ENCODE measurements around the gene LAMA4.

Gene LAMA4

DNA sequence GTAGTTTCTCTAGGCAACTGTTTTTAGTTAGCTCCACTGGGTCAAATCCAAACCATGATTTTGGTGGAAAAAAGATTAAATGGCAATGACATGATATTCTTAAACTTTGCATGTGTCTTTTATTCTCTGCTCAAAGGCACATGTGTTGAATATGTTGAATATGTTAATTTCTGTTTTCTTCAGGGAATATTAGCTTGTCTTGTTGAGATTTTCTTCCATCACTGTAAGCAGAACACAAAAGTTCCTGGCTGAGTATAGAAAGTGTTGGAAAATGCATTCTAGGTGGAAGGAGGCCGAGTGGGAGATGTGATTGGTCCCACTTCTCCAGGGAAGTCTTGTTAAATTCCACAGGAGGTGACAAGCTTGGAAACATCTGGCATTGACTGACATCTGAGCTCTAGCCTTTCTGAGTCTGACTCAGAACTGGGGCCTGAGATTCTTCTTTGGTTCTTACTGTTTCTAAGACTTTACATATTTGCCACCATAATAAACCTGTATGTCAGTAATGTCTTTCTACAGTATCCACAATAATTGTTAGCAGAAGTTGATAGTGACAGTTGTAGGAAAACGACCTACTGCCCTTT lies 81.1 kb downstream of the LAMA4 start:
- TF ChIP-seq, protein P1, sequence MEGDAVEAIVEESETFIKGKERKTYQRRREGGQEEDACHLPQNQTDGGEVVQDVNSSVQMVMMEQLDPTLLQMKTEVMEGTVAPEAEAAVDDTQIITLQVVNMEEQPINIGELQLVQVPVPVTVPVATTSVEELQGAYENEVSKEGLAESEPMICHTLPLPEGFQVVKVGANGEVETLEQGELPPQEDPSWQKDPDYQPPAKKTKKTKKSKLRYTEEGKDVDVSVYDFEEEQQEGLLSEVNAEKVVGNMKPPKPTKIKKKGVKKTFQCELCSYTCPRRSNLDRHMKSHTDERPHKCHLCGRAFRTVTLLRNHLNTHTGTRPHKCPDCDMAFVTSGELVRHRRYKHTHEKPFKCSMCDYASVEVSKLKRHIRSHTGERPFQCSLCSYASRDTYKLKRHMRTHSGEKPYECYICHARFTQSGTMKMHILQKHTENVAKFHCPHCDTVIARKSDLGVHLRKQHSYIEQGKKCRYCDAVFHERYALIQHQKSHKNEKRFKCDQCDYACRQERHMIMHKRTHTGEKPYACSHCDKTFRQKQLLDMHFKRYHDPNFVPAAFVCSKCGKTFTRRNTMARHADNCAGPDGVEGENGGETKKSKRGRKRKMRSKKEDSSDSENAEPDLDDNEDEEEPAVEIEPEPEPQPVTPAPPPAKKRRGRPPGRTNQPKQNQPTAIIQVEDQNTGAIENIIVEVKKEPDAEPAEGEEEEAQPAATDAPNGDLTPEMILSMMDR (IDR thresholded peaks at IDR 0.05; ENCODE audit: low read depth, low read length) = no peak
- DNase-seq (ENCODE audit: low read depth in 2 of 2) = no peak
- no peak overlapping the region for H3K4me3 ChIP-seq (replicated peaks in 1 of 2; ENCODE audit: low read depth in 2 of 2, low read length in 2 of 2)

DNA sequence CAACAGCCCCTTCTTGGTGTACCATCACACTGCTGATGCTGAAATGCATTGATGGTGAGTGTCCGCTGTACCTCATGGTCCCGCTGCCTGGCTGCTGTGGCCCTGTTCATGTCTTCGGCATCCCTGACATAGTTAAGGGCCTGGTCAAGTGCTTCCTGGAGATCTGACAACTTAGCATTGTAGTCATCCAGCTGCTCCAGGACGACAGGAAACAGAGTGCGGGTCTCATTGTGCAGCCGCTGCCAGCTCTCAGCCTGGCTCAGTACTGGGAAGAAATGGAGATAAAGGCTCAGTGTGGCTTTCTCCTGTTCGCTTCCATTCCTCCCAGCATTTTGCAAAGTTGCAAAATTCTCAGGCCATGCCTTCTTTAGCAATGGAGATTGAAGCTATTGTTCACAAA lies 81.8 kb downstream of the LAMA4 start:
- no peak overlapping the region for H3K4me3 ChIP-seq (replicated peaks in 1 of 2; ENCODE audit: low read depth in 2 of 2, low read length in 2 of 2)
- TF ChIP-seq, protein P1 (IDR thresholded peaks at IDR 0.05; ENCODE audit: low read depth, low read length) = no peak
- DNase-seq (ENCODE audit: low read depth in 2 of 2) = peak in 1 of 2 donors; percentile 32

DNA sequence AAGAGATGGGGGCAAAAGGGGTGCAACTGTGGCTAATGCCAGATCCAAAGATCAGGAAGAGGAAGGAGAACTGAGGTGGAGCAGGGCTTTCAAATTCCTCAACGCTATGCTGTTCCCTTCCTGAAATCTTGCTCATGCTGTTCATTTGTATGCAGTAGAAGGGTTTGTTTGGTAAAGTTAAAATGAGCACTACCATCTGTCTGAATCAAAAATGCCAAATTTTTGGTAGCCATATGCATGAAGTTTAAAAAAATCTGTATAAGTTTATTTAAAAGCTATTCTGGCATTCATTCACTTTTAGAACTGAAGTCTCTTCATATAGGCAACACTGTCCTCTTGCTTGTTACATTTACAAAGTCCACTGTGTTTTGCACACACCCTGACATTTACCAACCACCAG lies 84.8 kb downstream of the LAMA4 start:
- TF ChIP-seq, protein P1 (IDR thresholded peaks at IDR 0.05; ENCODE audit: low read depth, low read length) = no peak
- no peak overlapping the region for H3K4me3 ChIP-seq (replicated peaks in 1 of 2; ENCODE audit: low read depth in 2 of 2, low read length in 2 of 2)
- no peak for DNase-seq (ENCODE audit: low read depth in 2 of 2)

DNA sequence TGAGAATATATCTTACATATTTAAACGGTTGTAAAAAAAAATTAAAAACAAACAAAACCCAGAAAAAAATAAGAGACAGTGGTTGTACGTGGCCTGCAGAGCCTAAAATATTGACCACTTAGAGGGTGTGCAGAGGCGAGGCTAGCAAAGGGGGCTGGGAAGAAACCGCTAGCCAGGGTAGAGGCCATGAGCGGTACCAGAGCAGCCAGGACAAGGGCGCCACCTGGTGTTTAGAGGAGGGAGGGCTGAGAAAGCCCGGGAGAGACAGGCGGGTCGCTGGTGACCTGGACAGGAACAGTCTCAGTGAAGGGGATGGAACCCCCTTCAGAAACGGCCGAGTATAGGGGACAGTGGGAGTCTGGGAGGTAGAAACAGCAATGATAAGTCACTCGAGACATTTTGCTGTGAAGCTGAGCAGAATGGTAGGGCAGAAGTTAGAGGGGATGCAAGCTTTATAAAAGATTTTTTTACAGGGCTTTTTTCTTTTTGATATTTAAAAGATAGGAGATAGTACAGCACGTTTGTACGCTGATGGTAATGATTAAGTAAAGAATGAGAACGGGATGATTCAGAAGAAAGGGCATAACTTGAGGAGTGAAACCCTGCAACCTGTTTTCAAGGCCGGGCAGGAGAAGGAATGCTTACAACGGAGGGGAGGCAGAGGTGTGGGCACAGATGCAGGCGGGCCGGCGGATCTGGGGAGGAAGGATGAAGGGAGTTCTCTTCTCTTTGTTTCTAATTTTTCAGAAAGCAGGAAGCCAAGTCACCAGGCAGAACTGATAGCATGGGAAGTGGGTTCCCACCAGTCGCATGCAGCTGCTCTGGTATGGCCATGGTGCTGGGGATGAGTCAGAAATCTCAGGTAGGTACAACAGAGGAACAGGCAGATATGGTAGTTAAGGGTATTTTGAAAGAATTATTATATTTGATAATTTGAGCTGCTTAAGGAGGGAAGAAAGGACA lies 90.8 kb downstream of the LAMA4 start:
- H3K4me3 ChIP-seq (replicated peaks in 1 of 2; ENCODE audit: low read depth in 2 of 2, low read length in 2 of 2) = no peak overlapping the region
- TF ChIP-seq, protein P1 (IDR thresholded peaks at IDR 0.05; ENCODE audit: low read depth, low read length) = peak; percentile 80
- peak; percentile 47 to 50 for DNase-seq (ENCODE audit: low read depth in 2 of 2)

DNA sequence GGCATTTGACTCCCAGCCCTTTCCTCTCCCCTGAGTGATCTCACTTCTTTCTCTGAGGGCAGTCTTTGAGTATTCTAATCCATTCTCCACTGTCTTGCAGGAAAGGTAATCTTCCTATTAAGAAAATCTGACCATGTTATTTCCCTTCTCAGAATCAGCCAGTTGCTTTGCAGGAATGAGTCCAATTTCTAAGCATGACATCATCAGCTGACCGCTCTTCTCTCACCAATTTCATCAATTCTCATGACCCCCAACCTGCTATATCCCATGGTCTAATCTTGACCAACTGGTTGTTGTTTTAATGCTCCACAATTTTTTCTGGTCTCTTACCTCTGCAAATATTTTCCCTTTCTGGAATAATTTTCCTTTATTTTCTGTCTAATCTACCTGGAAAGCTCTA lies 93.6 kb downstream of the LAMA4 start:
- DNase-seq (ENCODE audit: low read depth in 2 of 2) = no peak
- TF ChIP-seq, protein P1 (IDR thresholded peaks at IDR 0.05; ENCODE audit: low read depth, low read length) = no peak
- no peak overlapping the region for H3K4me3 ChIP-seq (replicated peaks in 1 of 2; ENCODE audit: low read depth in 2 of 2, low read length in 2 of 2)

DNA sequence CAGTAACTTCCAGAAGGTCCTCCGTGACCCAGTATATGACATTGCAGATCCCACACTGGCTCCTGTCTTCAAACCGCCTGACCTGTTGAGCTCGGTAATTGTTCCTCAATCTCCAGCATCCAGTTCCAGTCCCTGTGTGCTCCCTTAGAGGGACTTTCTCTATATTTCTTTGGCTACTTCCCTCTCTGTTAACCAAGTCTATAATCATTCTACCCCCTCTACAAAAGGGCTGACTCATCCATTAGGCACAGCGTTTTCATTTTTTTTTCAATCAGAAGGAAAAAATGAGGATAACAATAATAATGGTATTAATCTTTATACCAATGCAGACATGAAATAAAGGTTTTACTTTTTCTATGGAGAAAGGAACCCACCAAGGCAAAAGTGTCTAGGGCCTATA lies 97.7 kb downstream of the LAMA4 start:
- peak in 1 of 2 donors; percentile 23 for DNase-seq (ENCODE audit: low read depth in 2 of 2)
- H3K4me3 ChIP-seq (replicated peaks in 1 of 2; ENCODE audit: low read depth in 2 of 2, low read length in 2 of 2) = no peak overlapping the region
- TF ChIP-seq, protein P1 (IDR thresholded peaks at IDR 0.05; ENCODE audit: low read depth, low read length) = no peak

Data from cardiac fibroblast (primary cell).